ENCODE results near the gene GPRIN1. TPM values are rescaled to one million over a fixed set of nuclear protein-coding genes. Genes with fewer than 3 reads are reported as not detected.

Gene GPRIN1
- total and polyA plus RNA-seq, 8 donors = 0.23 to 3.2 (median 0.58) TPM

- no peak for TF ChIP-seq CTCF (IDR thresholded peaks at IDR 0.05)
- Histone ChIP-seq H3K4me1 (no peaks in the 10 kb centered on the region), H3K4me3 (no peak overlapping the region), H3K27me3 (no peaks in the 10 kb centered on the region), H3K36me3 (no peaks in the 10 kb centered on the region), H3K27ac (no peak overlapping the region), H3K9me3 (no peaks in the 10 kb centered on the region)
- WGBS, 2 donors = 77 to 78% methylated on average over 10 of the region's 10 CpGs
- FAIRE-seq = no peak
- intact Hi-C loops (cut with DNase I) = no loop called here
- peak in 1 of 6 donors; percentile 2 for DNase-seq
- ATAC-seq = no peak
Measured at GRCh38 chr5:176564002-176564401, 46.0 kb downstream of the GPRIN1 start.

GRCh38 chr5:176562189-176562588 is 47.8 kb downstream of the GPRIN1 start:
- no peaks in the 10 kb centered on the region for H3K36me3 ChIP-seq
- no peak overlapping the region for H3K27ac ChIP-seq
- ATAC-seq = no peak
- H3K4me3 ChIP-seq = no peak overlapping the region
- no peak for DNase-seq
- WGBS, 2 donors = 44 to 55% methylated on average over 10 of the region's 10 CpGs
- H3K4me1 ChIP-seq = no peaks in the 10 kb centered on the region
- intact Hi-C loops (cut with DNase I) = no loop called here
- no peaks in the 10 kb centered on the region for H3K27me3 ChIP-seq
- TF ChIP-seq CTCF (IDR thresholded peaks at IDR 0.05) = no peak
- H3K9me3 ChIP-seq = no peaks in the 10 kb centered on the region
- no peak for FAIRE-seq

GRCh38 chr5:176561259-176561658 is 48.7 kb downstream of the GPRIN1 start:
- intact Hi-C loops (cut with DNase I) = no loop called here
- no peaks in the 10 kb centered on the region for H3K36me3 ChIP-seq
- no peaks in the 10 kb centered on the region for H3K9me3 ChIP-seq
- no peaks in the 10 kb centered on the region for H3K27me3 ChIP-seq
- ATAC-seq (no peak), DNase-seq (no peak), FAIRE-seq (no peak)
- TF ChIP-seq CTCF (IDR thresholded peaks at IDR 0.05) = no peak
- H3K27ac ChIP-seq = no peak overlapping the region
- no peaks in the 10 kb centered on the region for H3K4me1 ChIP-seq
- no peak overlapping the region for H3K4me3 ChIP-seq
- WGBS, 2 donors = 79 to 92% methylated on average over 3 of the region's 3 CpGs

GRCh38 chr5:176560364-176560763 is 49.6 kb downstream of the GPRIN1 start:
- 64 to 69% methylated on average over 8 of the region's 8 CpGs for WGBS, 2 donors
- intact Hi-C loops (cut with DNase I) = no loop called here
- no peak overlapping the region for H3K4me3 ChIP-seq
- H3K4me1 ChIP-seq = no peaks in the 10 kb centered on the region
- no peak for DNase-seq
- H3K27ac ChIP-seq = no peak overlapping the region
- H3K27me3 ChIP-seq = no peaks in the 10 kb centered on the region
- no peak for FAIRE-seq
- H3K9me3 ChIP-seq = no peaks in the 10 kb centered on the region
- ATAC-seq = no peak
- H3K36me3 ChIP-seq = no peaks in the 10 kb centered on the region
- TF ChIP-seq CTCF (IDR thresholded peaks at IDR 0.05) = no peak

- intact Hi-C loops (cut with DNase I) = no loop called here
- no peak for FAIRE-seq
- Histone ChIP-seq H3K4me3 (no peak overlapping the region), H3K4me1 (no peaks in the 10 kb centered on the region), H3K27ac (no peak overlapping the region), H3K9me3 (no peaks in the 10 kb centered on the region), H3K27me3 (no peaks in the 10 kb centered on the region), H3K36me3 (no peaks in the 10 kb centered on the region)
- DNase-seq = no peak
- no peak for TF ChIP-seq CTCF (IDR thresholded peaks at IDR 0.05)
- WGBS, 2 donors = 34 to 40% methylated on average over 5 of the region's 5 CpGs
- ATAC-seq = no peak
Measured at GRCh38 chr5:176559683-176560082, 50.3 kb downstream of the GPRIN1 start.
